K562 (cell line): ENCODE results near the gene SMAP2. TPM values are rescaled to one million over a fixed set of nuclear protein-coding genes. Genes with fewer than 3 reads are reported as not detected.

Experiments
- ATAC-seq: fragments of 200-7000 bp; cut with Tn5 transposase; 3 replicates; pipeline ENCODE4 v1.9.1; 2020; ENCODE audit warnings: moderate library complexity
- BruUV-seq: library from RNA; stranded (reverse); fragments of 400-500 nt; replicated peaks from 2 replicates; lab custom pipeline; 2021; lab: Mats Ljungman, UMichigan
- CTCF ChIA-PET: fragments of 300-600 bp; formaldehyde crosslinking; extraction: SDS; loops from one replicate; lab custom pipeline; 2021; ENCODE audit warnings: low intra/inter-chr PET ratio; lab: Yijun Ruan, JAX
- POLR2A ChIA-PET: fragments of 300-600, 350-650 bp; sonication (Branson Sonifier 250); formaldehyde crosslinking; extraction: SDS; loops from one replicate; lab custom pipeline; 2021; ENCODE audit warnings: antibody characterized with exemption, inconsistent platforms; lab: Yijun Ruan, JAX
- DNase-seq, 4 experiments: peaks; one replicate each; pipeline versions ENCODE4 v3.0.0 to v3.0.0-alpha.2; 2011 to 2018; ENCODE audit warnings: low spot score in 3 of 4, mixed read lengths in 3 of 4; ENCODE audit errors: extremely low read depth in 1 of 4
- FAIRE-seq: peaks from 2 replicates; lab custom pipeline; 2011; peaks lifted over from hg19 to GRCh38; lab: Jason Lieb, UNC
- H2AFZ ChIP-seq: 2 replicates; pipeline ENCODE4 v1.6.0; 2011; ENCODE audit warnings: low read depth, low read length, control low read depth, inconsistent platforms
- H3K27ac ChIP-seq: fragments of 200-600 bp; 3 replicates; pipeline ENCODE4 v1.8.0; 2011; ENCODE audit warnings: low read depth, mild to moderate bottlenecking, control low read depth, inconsistent platforms, low read length, moderate library complexity, mixed read lengths; ENCODE audit errors: extremely low read depth
- H3K27me3 ChIP-seq, 2 experiments: fragments of 300-600 bp in 1 of 2; 2 replicates in 1 of 2; 3 replicates in 1 of 2; pipeline versions ENCODE4 v1.6.0 to v1.8.0; 2011; ENCODE audit warnings: inconsistent platforms in 2 of 2, low read length in 2 of 2, mild to moderate bottlenecking in 1 of 2, mixed read lengths in 1 of 2, moderate library complexity in 1 of 2; ENCODE audit not compliant: control insufficient read depth in 2 of 2, insufficient read depth in 2 of 2
- H3K36me3 ChIP-seq: fragments of 300-600 bp; 3 replicates; pipeline ENCODE4 v1.8.0; 2011; ENCODE audit warnings: mild to moderate bottlenecking, low read length, inconsistent platforms; ENCODE audit not compliant: control insufficient read depth, insufficient read depth
- H3K4me1 ChIP-seq, 2 experiments: fragments of 200-600 bp in 1 of 2; replicated peaks in 1 of 2; 2 replicates in 1 of 2; 3 replicates in 1 of 2; pipeline versions ENCODE4 v1.5.1 to v1.8.0; 2011; ENCODE audit warnings: inconsistent platforms in 2 of 2, low read length in 2 of 2, mild to moderate bottlenecking in 1 of 2, mixed read lengths in 1 of 2, moderate library complexity in 1 of 2; ENCODE audit not compliant: control insufficient read depth in 2 of 2, insufficient read depth in 2 of 2
- H3K4me2 ChIP-seq: 2 replicates; pipeline ENCODE4 v1.6.1; 2011; ENCODE audit warnings: low read length, control low read depth, inconsistent platforms, mixed read lengths; ENCODE audit not compliant: insufficient read depth
- H3K4me3 ChIP-seq: fragments of 200-600 bp; sonication (generic), shearing (Covaris generic); 2 replicates; pipeline ENCODE4 v1.5.1; 2016; ENCODE audit warnings: control low read depth, inconsistent platforms
- H3K79me2 ChIP-seq: fragments of 200-600 bp; 3 replicates; pipeline ENCODE4 v1.8.0; 2011; ENCODE audit warnings: low read length, inconsistent platforms; ENCODE audit not compliant: control insufficient read depth, insufficient read depth
- H3K9ac ChIP-seq, 2 experiments: 2 replicates each; pipeline versions ENCODE4 v1.6.0 to v1.6.1; 2011; ENCODE audit warnings: low read depth in 2 of 2, low read length in 2 of 2, control low read depth in 1 of 2, inconsistent platforms in 1 of 2, mild to moderate bottlenecking in 1 of 2, mixed read lengths in 1 of 2; ENCODE audit not compliant: insufficient read depth in 1 of 2
- H3K9me1 ChIP-seq: one replicate; pipeline ENCODE4 v1.6.0; 2011; ENCODE audit warnings: inconsistent platforms, mild to moderate bottlenecking, low read length, moderate library complexity; ENCODE audit not compliant: control insufficient read depth, insufficient read depth
- H3K9me3 ChIP-seq: replicated peaks from 2 replicates; pipeline ENCODE4 v1.5.1; 2011; ENCODE audit warnings: low read depth, low read length, inconsistent platforms; ENCODE audit not compliant: control insufficient read depth, insufficient read depth
- H4K20me1 ChIP-seq: replicated peaks from 2 replicates; pipeline ENCODE4 v1.6.1; 2011; ENCODE audit warnings: low read length, inconsistent platforms, mixed read lengths; ENCODE audit not compliant: control insufficient read depth, insufficient read depth
- BCLAF1 ChIP-seq, 2 experiments: fragments of 450-650 bp in 1 of 2; IDR thresholded peaks; 2 replicates each; pipeline ENCODE4 v1.6.1; 2011 to 2017; ENCODE audit warnings: low read depth in 2 of 2, antibody characterized with exemption in 1 of 2, borderline replicate concordance in 1 of 2, low read length in 1 of 2, mild to moderate bottlenecking in 1 of 2, mixed read lengths in 1 of 2; ENCODE audit not compliant: control insufficient read depth in 1 of 2
- DNMT1 ChIP-seq: fragments of 450-650 bp; IDR thresholded peaks from 2 replicates; pipeline ENCODE4 v1.6.1; 2016; ENCODE audit warnings: antibody characterized with exemption, mild to moderate bottlenecking
- HDAC6 ChIP-seq: IDR thresholded peaks from 2 replicates; pipeline ENCODE4 v1.6.1; 2012; ENCODE audit warnings: low read depth, mild to moderate bottlenecking, control low read depth, inconsistent platforms, low read length, moderate library complexity
- HIVEP1 ChIP-seq: fragments of 250-450 bp; sonication (Bioruptor Pico); IDR thresholded peaks from 2 replicates; pipeline ENCODE4 v1.4.0; 2020; ENCODE audit warnings: mild to moderate bottlenecking
- SRF ChIP-seq, 2 experiments: fragments of 250-450, 450-650 bp in 1 of 2; sonication (Bioruptor Pico) in 1 of 2; sonication (generic) in 1 of 2; formaldehyde crosslinking; IDR thresholded peaks; 2 replicates each; pipeline versions ENCODE4 v1.5.0 to v1.5.1; 2020 to 2022; ENCODE audit warnings: mild to moderate bottlenecking in 1 of 2, missing genetic modification reagents in 1 of 2
- TCF15 ChIP-seq: fragments of 250-450 bp; sonication (Bioruptor Pico); IDR thresholded peaks from 2 replicates; pipeline ENCODE4 v1.8.0; 2022; ENCODE audit warnings: moderate library complexity, mild to moderate bottlenecking, inconsistent platforms
- ZNF224 ChIP-seq: sonication (generic); formaldehyde crosslinking; IDR thresholded peaks from 2 replicates; pipeline ENCODE4 v1.8.0; 2022; ENCODE audit warnings: mild to moderate bottlenecking, missing genetic modification reagents
- ZNF280A ChIP-seq: fragments of 450-650 bp; IDR thresholded peaks from 2 replicates; pipeline ENCODE4 v1.6.1; 2018; ENCODE audit warnings: mild to moderate bottlenecking, low read depth; ENCODE audit not compliant: partially characterized antibody
- ZNF347 ChIP-seq: fragments of 450-650 bp; formaldehyde crosslinking; IDR thresholded peaks from 2 replicates; pipeline ENCODE4 v1.4.0; 2020; ENCODE audit warnings: low read depth, mild to moderate bottlenecking, moderate library complexity
- ZNF586 ChIP-seq: fragments of 450-650 bp; formaldehyde crosslinking; conservative IDR thresholded peaks from 2 replicates; pipeline ENCODE4 v1.4.0; 2020; ENCODE audit warnings: mild to moderate bottlenecking, moderate library complexity
- WGBS: fragments of 100-300 bp; shearing (Covaris generic); methylation state at CpG from one replicate; pipeline ENCODE4 v1.1.6; 2016; ENCODE audit warnings: low coverage, mixed read lengths; ENCODE audit not compliant: insufficient coverage; ENCODE audit errors: missing lambda C conversion rate; 5-methylcytosine and 5-hydroxymethylcytosine counted together
- in situ Hi-C: fragments of 300-500 bp; cut with MboI; formaldehyde crosslinking; loops from 4 replicates; pipeline ENCODE4 v1.15.0; 2018; ENCODE audit warnings: inconsistent platforms, mixed read lengths
- intact Hi-C: fragments of 100-400 bp; cut with micrococcal nuclease; formaldehyde crosslinking; loops from 2 replicates; pipeline ENCODE4 v1.14.2; 2022
- polyA plus RNA-seq, 8 experiments: library from polyadenylated mRNA; depleted of rRNA in 4 of 8; stranded (reverse) in 5 of 8; unstranded in 3 of 8; fragments of >200 nt; fragmentation: Nextera tagmentation in 2 of 8; fragmentation: Illumina TruSeq in 1 of 8; extraction: Ambion mirVana in 2 of 8; extraction: Trizol in 1 of 8; gene quantifications; 2 replicates each; pipeline versions ENCODE4 v1.2.1 to v1.2.3, GENCODE V29; 2011 to 2014; ENCODE audit warnings: inconsistent platforms in 1 of 8, missing spikeins in 1 of 8
- total RNA-seq, 7 experiments: library from RNA; depleted of rRNA in 6 of 7; stranded (reverse); fragments of >200 nt in 6 of 7; fragmentation: Illumina TruSeq in 2 of 7; extraction: Trizol in 2 of 7; gene quantifications; 2 replicates each; pipeline versions ENCODE4 v1.2.1 to v1.2.3, GENCODE V29; 2011 to 2021; ENCODE audit warnings: low replicate concordance in 1 of 7
- TF ChIP-seq, protein P1 (sequence below): sonication (generic); formaldehyde crosslinking; IDR thresholded peaks from 2 replicates; pipeline ENCODE4 v1.8.1; 2022; ENCODE audit warnings: missing genetic modification reagents
- TF ChIP-seq, protein P2 (sequence below): fragments of 450-650 bp; formaldehyde crosslinking; IDR thresholded peaks from 2 replicates; pipeline ENCODE4 v1.4.0; 2022; ENCODE audit warnings: missing genetic modification characterization
- TF ChIP-seq, protein P3 (sequence below): sonication (generic); formaldehyde crosslinking; IDR thresholded peaks from 2 replicates; pipeline ENCODE4 v1.8.1; 2023; ENCODE audit warnings: mild to moderate bottlenecking, missing genetic modification reagents

The SMAP2 gene
- total and polyA plus RNA-seq, 9 of the 15 experiments (the other 6 are each of a cell fraction or from before 2014, with no cell fraction given) = 38.7 to 212 (median 94.1) TPM

GRCh38 chr1:40337443-40337842 is 36.1 kb upstream of the SMAP2 start:
- Histone ChIP-seq H3K36me3 (no peaks in the 10 kb centered on the region), H2AFZ (no peak overlapping the region), H3K4me1 (peaks cover 15 to 21% of the 10 kb centered on the region in 2 experiments; a peak in 4 of 5 replicates), H3K9me3 (no peaks in the 10 kb centered on the region), H3K9ac (no peak overlapping the region), H3K27ac (no peak overlapping the region), H3K4me3 (no peak overlapping the region), H3K27me3 (no peaks in the 10 kb centered on the region), H3K9me1 (no peaks in the 10 kb centered on the region), H3K79me2 (no peaks in the 10 kb centered on the region), H4K20me1 (no peaks in the 10 kb centered on the region), H3K4me2 (no peak overlapping the region)
- WGBS = 62% methylated on average over 8 of the region's 8 CpGs
- ATAC-seq = no peak
- BruUV-seq = no TSS peak
- ChIA-PET CTCF (interaction anchor here (1.1 kb wide), 1 partner anchor 249 kb away, joined by 3 read pairs; no protein-coding TSS in a partner anchor), POLR2A (interaction anchor here (1.4 kb wide), 1 partner anchor 13 kb away, joined by 3 read pairs; no protein-coding TSS in a partner anchor)
- no peak for FAIRE-seq
- no peak for DNase-seq
- in situ Hi-C loops = loop anchor here (5.0 kb wide), 2 partner anchors 65 to 185 kb away; no protein-coding TSS in a partner anchor
- intact Hi-C loops = no loop called here
- TF ChIP-seq ZNF586 (CRISPR knock-in tag) = no peak
- TF ChIP-seq HDAC6 = no peak
- TF ChIP-seq TCF15 (CRISPR knock-in tag) = no peak
- no peak for TF ChIP-seq ZNF347
- TF ChIP-seq ZNF280A = no peak
- no peak for TF ChIP-seq ZNF224 (CRISPR knock-in tag)
- TF ChIP-seq, protein P1, sequence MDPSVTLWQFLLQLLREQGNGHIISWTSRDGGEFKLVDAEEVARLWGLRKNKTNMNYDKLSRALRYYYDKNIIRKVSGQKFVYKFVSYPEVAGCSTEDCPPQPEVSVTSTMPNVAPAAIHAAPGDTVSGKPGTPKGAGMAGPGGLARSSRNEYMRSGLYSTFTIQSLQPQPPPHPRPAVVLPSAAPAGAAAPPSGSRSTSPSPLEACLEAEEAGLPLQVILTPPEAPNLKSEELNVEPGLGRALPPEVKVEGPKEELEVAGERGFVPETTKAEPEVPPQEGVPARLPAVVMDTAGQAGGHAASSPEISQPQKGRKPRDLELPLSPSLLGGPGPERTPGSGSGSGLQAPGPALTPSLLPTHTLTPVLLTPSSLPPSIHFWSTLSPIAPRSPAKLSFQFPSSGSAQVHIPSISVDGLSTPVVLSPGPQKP (CRISPR knock-in tag) = no peak
- TF ChIP-seq, protein P2, sequence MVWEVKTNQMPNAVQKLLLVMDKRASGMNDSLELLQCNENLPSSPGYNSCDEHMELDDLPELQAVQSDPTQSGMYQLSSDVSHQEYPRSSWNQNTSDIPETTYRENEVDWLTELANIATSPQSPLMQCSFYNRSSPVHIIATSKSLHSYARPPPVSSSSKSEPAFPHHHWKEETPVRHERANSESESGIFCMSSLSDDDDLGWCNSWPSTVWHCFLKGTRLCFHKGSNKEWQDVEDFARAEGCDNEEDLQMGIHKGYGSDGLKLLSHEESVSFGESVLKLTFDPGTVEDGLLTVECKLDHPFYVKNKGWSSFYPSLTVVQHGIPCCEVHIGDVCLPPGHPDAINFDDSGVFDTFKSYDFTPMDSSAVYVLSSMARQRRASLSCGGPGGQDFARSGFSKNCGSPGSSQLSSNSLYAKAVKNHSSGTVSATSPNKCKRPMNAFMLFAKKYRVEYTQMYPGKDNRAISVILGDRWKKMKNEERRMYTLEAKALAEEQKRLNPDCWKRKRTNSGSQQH (CRISPR knock-in tag) = no peak
- TF ChIP-seq, protein P3, sequence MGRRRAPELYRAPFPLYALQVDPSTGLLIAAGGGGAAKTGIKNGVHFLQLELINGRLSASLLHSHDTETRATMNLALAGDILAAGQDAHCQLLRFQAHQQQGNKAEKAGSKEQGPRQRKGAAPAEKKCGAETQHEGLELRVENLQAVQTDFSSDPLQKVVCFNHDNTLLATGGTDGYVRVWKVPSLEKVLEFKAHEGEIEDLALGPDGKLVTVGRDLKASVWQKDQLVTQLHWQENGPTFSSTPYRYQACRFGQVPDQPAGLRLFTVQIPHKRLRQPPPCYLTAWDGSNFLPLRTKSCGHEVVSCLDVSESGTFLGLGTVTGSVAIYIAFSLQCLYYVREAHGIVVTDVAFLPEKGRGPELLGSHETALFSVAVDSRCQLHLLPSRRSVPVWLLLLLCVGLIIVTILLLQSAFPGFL (CRISPR knock-in tag) = no peak
- no peak for TF ChIP-seq HIVEP1 (CRISPR knock-in tag)
- no peak for TF ChIP-seq BCLAF1 (IDR thresholded peaks at IDR 0.05; ENCODE audit: borderline replicate concordance in 1 of 2, control insufficient read depth in 1 of 2, low read depth in 2 of 2, low read length in 1 of 2)
- no peak for TF ChIP-seq DNMT1
- no peak for TF ChIP-seq SRF (CRISPR knock-in tag; IDR thresholded peaks at IDR 0.05)
